Transverse colon (tissue), 4 donors: ENCODE results near the gene KPNB1.

Experiments
- EP300 ChIP-seq: sonication (generic); formaldehyde crosslinking; IDR thresholded peaks from one replicate; pipeline ENCODE4 v1.6.1; 2017; ENCODE audit warnings: antibody characterized with exemption, low read depth
- POLR2A ChIP-seq: fragments of 450-650 bp; IDR thresholded peaks from one replicate; pipeline ENCODE4 v1.6.1; 2016; ENCODE audit warnings: antibody characterized with exemption, mild to moderate bottlenecking, moderate library complexity
- POLR2AphosphoS5 ChIP-seq, 3 donors: sonication (generic); formaldehyde crosslinking; IDR thresholded peaks; one replicate each; pipeline ENCODE4 v1.6.1; 2016; ENCODE audit warnings: antibody characterized with exemption in 3 of 3
- TF ChIP-seq, protein P1 (sequence below), 5 experiments: fragments of 200-600 bp in 3 of 5; fragments of 450-650 bp in 2 of 5; sonication (generic) in 3 of 5; IDR thresholded peaks; 1 replicate in 2 of 5; 2 replicates in 3 of 5; pipeline ENCODE4 v1.5.1; 2016 to 2017; ENCODE audit warnings: antibody characterized with exemption in 5 of 5, inconsistent platforms in 3 of 5, mild to moderate bottlenecking in 2 of 5, moderate library complexity in 1 of 5

DNA sequence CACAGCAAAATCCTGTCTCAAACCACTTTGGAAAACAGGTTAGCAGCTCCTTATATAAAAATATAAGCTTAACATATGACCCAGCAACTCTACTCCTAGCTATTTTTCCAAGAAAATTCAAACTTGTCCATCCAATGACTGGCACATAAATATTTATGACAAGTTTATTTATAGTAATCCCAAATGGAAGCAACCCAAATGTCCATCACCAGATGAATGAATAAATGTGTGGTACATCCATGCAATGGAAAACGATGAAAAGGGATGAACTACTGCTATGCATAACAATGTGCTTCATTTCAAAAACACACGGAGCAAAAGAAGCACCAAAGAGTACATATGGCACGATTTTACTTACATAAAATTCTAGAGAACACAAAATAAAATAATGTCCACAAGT lies 9.6 kb upstream of the KPNB1 start:
- TF ChIP-seq, protein P1, sequence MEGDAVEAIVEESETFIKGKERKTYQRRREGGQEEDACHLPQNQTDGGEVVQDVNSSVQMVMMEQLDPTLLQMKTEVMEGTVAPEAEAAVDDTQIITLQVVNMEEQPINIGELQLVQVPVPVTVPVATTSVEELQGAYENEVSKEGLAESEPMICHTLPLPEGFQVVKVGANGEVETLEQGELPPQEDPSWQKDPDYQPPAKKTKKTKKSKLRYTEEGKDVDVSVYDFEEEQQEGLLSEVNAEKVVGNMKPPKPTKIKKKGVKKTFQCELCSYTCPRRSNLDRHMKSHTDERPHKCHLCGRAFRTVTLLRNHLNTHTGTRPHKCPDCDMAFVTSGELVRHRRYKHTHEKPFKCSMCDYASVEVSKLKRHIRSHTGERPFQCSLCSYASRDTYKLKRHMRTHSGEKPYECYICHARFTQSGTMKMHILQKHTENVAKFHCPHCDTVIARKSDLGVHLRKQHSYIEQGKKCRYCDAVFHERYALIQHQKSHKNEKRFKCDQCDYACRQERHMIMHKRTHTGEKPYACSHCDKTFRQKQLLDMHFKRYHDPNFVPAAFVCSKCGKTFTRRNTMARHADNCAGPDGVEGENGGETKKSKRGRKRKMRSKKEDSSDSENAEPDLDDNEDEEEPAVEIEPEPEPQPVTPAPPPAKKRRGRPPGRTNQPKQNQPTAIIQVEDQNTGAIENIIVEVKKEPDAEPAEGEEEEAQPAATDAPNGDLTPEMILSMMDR (IDR thresholded peaks at IDR 0.05): no peak
- TF ChIP-seq EP300: no peak
- no peak for TF ChIP-seq POLR2A
- TF ChIP-seq POLR2AphosphoS5 (IDR thresholded peaks at IDR 0.05): no peak
